ENCODE results near the gene MORF4L2.

DNA sequence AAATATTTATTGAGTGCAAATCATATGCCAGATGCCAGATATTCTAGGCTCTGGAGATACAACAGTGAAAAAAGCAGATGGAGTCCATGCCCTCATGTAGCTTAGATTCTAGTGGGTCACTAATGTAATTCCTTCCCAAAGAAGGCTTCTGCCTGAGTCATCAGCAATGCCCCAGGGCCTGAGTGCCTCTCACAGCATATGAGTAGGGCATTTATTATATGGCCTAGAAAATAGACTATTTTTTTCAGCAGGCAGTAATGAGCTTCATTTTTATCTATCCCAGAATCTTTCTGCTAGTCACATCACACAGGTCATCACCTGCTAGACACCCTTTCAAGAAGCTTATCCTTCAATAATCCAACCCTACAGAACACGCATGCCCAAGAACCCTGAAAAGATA is 46.5 kb upstream of the MORF4L2 start:
- TF ChIP-seq CTCF (IDR thresholded peaks at IDR 0.05) (no peak), POLR2A (IDR thresholded peaks at IDR 0.05) (no peak)
